ENCODE measurements around the gene DROSHA.

GRCh38 chr5:31378838-31379237 lies 153.1 kb downstream of the DROSHA start:
- TF ChIP-seq CTCF (IDR thresholded peaks at IDR 0.05; ENCODE audit: low read depth, low read length, poor library complexity, severe bottlenecking) = no peak
- no peak for TF ChIP-seq EZH2phosphoT487 (IDR thresholded peaks at IDR 0.05; ENCODE audit: borderline replicate concordance, low read length)
